GM08714 (cell line): Measurements from ENCODE around the gene ROBO2.

Source experiments
- H3K4me3 ChIP-seq: fragments of 200-500 bp; sonication (Bioruptor generic); 2 replicates; pipeline ENCODE4 v1.5.1; 2014; ENCODE audit warnings: mild to moderate bottlenecking, low read length, inconsistent platforms
- ZNF274 ChIP-seq: IDR thresholded peaks from 2 replicates; pipeline ENCODE4 v1.6.1; 2012; ENCODE audit warnings: mild to moderate bottlenecking, low read depth, low read length

ROBO2 gene

DNA sequence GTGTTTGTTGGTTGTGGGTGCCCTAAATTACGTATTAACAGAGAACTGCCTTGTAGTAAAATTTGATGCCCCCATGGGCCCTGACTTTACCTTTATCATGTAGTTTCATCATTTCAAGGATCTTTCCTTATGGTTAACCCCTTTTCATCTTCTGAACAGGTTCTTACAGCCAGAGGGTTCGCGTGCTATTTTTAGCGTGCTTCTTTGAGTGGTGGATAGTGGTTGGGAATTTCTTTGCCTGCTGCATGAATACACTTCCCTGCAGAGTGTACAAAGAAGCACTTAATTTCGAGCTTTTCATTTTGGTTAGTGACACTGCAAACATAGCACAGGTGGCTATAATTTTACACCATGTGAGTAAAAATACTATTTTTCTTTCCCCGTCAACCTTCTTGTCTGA, 231.8 kb downstream of the ROBO2 start:
- no peak overlapping the region for H3K4me3 ChIP-seq
- TF ChIP-seq ZNF274: no peak

DNA sequence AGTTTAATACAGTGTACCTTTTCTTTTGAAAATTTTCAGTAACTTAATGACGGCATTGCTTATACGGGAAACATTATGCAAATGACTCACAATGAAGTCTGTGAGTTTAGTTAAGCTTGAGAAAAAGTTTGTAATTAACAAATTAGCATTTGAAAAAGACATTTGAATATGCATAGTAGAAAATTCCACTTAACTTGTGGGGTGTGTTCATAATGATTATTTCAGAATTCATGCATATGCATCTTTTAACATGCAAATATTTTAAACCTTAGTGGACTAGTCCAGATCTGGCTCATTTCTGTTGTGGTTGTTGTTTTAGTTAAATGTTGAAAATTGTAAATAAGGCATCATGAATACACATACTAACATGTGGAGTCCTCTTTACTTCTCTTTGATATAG, 239.4 kb downstream of the ROBO2 start:
- no peak for TF ChIP-seq ZNF274
- H3K4me3 ChIP-seq: no peak overlapping the region

DNA sequence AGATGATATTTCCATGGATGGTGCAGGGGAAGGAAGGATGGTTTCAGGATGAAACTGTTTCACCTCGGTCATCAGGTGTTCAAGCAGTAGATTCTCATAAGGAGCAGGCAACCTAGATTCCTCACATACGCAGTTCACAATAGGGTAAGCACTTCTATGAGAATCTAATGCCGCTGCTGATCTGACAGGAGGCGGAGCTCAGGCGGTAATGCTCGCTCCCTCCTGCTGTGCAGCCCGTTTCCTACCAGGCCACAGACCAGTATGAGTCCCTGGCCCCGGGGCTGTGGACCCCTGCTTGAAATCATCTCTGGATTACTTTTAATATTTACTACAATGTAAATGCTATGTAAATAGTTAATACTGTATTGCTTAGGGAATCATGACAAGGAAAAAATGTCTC, 241.8 kb downstream of the ROBO2 start:
- no peak overlapping the region for H3K4me3 ChIP-seq
- TF ChIP-seq ZNF274: no peak

DNA sequence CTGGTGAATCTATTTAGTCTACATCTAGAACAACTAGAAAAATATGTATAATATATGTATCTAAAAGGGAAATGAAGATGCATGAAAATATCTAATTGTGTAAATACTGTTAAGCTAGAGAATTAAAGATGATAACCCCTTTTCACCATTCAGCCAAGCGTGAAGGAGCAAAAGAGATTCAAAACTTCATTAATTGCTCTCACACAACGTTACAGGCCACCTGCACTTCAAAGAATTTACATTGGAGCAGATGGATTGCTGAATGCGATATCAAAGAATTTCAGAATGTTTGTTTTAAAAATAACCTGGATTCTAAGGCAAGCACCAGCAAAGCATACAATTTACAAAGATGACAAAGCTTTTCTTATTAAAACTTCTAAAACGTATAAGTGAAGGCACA, 243.2 kb downstream of the ROBO2 start:
- TF ChIP-seq ZNF274: no peak
- H3K4me3 ChIP-seq: no peak overlapping the region

DNA sequence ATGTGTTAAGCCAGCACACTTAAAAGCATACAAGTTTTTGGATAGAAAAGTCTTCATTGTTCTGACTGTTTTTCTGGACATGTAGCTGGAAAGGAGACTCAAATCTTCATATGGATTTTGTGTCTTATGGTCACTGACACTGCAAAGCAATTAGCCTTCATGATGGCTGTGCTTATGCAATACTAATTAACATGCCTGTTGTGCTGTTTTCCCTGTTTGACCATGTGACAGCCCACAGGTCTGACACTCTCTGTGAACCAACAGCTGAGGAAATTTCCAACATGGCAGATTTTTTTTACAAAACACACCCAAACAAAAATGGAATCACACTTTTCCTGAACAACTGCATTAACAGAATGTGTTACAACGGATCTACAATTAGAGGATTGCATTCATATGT, 248.4 kb downstream of the ROBO2 start:
- no peak overlapping the region for H3K4me3 ChIP-seq
- TF ChIP-seq ZNF274: no peak

DNA sequence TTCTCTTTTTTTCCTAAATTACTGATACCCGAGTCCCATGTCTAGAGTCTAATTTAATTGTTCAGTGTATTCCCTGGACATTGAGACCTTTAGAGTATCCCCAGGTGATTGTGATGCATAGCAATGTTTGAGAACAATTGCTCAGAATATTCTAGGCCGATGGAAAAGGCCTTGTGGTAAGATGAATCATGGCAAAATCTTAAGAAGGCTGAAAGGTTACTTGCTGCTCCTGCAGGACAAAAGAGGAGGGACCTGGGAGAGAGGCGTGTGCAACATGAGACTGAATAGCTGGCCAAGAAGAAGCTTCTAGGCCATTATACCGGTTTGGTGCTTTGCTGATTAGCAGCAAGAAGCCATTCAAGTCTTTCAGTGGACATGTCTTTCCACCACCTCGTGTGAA, 256.6 kb downstream of the ROBO2 start:
- TF ChIP-seq ZNF274: no peak
- no peak overlapping the region for H3K4me3 ChIP-seq

DNA sequence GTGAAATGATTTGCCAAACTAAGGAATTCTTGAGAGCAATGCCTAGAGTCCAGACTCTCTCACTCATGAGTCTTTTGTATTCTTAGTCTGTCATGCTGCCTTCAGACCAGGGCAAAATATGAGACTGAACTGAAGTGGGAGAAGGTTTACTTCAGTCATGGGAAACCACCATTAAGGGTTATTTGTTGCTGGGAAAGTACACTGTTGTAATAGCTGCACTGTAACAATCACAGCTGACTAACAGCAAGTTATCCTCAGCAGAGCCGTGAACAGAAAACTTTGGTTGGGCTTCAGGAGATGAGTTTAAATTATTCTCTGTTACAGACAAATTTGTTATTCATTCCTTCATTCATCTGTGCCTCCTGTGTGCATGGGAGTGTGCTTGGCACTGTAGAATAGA, 258.5 kb downstream of the ROBO2 start:
- TF ChIP-seq ZNF274: no peak

DNA sequence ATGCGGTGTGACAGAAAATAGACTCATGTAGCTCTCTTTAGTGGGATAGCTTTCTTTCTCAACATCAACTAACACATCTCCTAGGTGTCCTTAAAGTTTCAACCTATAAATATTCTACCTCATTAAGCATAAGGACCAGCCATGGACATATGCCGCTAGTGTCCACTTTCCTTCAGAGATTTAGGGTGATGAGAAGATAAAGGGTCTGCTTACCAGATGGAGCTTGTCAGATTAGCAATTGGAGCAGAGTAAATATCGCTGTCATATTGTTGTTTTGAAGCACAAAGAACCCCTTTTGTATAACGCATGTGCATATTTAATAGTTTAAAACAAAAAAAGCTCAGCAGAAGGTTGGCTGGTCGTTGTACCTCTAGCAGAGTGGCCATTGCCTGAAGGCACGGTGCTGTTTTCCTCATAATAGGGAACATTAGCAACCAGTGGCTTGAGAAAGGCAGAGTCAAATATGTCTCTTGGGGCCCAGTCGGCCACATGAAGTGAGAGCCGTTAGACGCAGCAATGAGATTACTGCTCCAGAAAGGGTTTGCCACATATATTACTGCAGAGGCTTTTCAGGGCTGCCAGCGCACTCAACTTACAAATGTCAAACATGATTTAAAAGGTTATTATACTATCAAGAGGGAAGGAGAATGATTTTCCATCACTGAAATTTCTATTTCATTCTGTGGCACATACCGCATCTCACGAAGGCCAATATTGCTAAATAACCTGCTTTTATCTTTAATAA, 264.2 kb downstream of the ROBO2 start:
- H3K4me3 ChIP-seq: no peak overlapping the region
- TF ChIP-seq ZNF274: no peak

More for the DNA sequence above, 258.5 kb downstream of the ROBO2 start:
- H3K4me3 ChIP-seq: no peak overlapping the region

DNA sequence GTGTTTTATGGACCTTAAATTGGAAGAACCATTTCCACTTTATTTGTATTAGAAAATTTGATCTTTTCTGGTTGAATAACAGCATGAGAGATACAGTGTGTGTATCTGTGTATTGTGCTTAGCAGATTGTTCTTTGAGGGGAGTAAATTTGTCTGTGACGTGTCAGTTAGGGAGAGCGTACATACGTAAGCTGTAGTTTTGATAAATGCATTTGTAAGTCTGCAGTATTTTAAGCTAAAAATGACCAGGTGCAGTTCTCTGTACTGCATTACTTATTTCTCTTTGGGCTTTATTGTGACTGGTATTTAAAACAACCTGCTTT, 264.8 kb downstream of the ROBO2 start:
- no peak for TF ChIP-seq ZNF274
- H3K4me3 ChIP-seq: no peak overlapping the region

DNA sequence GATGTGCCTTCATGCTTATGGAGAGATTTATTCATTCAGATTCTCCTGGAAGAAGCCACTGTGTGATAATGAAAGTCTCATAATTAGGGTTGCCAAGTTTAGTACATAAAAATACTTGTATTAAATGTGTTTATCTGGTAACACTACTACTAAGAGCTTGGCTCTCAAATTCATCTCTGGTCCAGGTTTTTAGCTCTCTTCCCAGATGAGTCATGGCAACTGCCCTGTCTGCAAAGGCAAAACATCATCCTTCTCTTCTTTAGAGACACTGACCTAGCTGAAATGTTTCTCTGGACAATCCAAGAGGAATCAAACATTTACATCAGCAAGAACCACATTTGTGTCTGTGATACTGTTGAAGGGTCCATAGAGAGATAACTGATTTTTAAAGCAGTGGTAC, 269.6 kb downstream of the ROBO2 start:
- no peak for TF ChIP-seq ZNF274
- no peak overlapping the region for H3K4me3 ChIP-seq

DNA sequence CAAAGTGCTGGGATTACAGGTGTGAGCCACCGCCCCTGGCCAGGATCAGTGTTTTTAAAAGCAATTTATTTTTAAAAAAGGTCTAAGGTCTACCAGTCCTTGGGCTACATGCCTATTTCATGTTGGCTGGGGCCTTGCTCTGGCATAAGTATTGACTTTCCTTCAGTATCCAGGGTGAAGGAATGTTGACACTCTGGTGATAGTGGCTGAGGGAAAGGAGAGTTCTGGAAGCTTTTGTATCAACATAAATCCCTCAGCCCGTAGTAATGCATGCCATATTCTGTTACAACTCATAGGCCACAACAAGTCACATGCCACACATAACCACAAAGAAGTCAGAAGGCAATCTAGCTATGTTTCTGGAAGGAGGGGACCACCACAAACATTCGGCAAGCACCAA, 273.9 kb downstream of the ROBO2 start:
- no peak overlapping the region for H3K4me3 ChIP-seq
- TF ChIP-seq ZNF274: no peak

DNA sequence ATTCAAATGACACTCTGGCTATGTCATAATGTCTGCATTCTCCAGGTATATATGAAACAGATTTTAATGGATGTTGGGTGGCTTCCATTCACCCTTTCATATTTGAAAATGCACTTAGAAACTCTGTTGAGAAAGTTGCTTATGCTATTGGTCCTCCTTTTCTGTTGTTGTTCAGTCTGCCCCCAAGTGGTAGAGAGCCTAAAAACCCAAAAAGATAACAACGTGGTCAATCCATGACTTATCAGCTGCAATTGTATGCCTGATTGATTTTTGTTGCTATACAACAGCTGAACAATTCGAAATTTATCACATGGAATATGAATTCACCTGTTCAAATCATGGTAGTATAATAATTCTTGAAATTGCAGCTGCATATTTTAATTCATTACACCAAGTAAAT, 279.8 kb downstream of the ROBO2 start:
- TF ChIP-seq ZNF274: no peak
- H3K4me3 ChIP-seq: no peak overlapping the region

DNA sequence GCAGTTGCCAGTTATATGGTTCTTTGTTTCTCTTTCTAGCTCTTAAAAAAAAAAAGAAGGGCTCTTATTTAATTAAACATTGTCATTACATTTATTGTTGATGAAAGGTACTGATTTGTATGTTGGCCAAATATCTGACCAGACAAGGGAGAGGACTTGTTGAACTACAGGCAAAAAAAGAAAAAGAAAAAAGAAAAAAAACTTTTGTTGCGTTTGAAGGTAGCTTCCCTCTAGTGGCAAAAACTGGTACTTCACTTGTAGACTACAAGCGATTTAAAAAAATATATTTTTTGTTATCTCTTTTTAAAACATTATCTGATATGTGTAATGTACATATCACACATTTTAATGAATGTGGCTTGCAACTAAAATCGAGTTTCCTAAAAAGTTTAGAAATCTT, 280.6 kb downstream of the ROBO2 start:
- no peak for TF ChIP-seq ZNF274

DNA sequence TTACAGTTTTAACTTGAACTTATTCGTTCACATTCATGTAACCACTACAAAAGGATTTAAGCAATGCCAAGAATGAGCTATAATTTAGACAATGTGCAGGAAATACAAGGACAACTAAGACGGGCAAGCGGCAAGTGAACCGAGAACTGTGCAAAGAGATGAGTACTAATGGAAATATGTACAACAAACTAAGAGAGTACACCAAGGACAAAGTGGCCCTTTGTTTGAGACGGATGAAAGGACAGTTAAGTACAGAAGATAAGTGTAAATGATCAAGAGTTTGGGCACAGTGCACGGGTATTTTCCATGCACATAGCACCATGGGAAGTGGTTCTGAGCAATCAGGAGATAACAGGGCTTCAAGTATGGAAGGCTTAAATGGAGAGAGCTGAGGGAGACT, 281.7 kb downstream of the ROBO2 start:
- TF ChIP-seq ZNF274: no peak
- H3K4me3 ChIP-seq: no peak overlapping the region

More for the DNA sequence above, 280.6 kb downstream of the ROBO2 start:
- no peak overlapping the region for H3K4me3 ChIP-seq

DNA sequence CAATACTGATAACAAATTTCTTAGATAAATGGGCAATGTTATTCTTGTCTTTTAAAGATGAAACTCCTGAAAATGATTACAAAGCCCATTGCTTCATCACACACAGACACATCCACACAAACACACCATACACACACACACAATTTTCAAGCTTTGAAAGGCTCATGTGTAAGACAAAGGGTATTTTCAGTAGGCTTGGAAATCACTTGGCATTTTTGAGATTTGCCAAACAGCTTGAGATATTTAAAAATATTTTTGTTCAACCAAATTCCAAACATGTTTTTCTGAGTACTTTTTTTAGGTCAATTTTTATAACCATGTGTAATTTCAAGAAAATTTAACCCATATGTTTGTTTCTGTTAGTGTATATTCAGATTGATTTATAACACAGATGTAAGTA, 283.7 kb downstream of the ROBO2 start:
- no peak for TF ChIP-seq ZNF274

DNA sequence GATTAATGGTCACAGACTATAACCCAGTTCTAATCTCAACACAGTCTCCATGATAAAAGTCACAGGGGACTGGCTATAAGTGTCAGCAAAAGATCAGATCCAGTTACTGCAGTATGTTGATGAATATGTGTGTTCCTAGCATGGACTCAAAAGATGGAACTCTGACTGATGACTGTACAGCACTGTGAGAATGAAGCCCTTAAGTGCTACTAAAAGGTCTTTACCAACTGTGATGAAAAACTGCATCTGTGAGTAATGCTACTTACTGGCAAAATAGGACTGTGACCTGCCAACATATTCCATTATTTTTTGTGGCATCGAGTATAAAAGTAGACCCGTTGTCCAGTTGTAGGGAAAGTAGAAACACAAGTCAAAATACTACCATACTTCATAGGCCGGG, 284.2 kb downstream of the ROBO2 start:
- no peak for TF ChIP-seq ZNF274
- H3K4me3 ChIP-seq: no peak overlapping the region

More for the DNA sequence above, 283.7 kb downstream of the ROBO2 start:
- no peak overlapping the region for H3K4me3 ChIP-seq
